PC-9 (cell line): Measurements from ENCODE around the gene GTF2F2.

Experiments used
- CTCF ChIP-seq: fragments of 200-600 bp; sonication (generic); conservative IDR thresholded peaks from 2 replicates; pipeline ENCODE4 v1.6.1; 2017; ENCODE audit warnings: mixed run types, antibody characterized with exemption, mild to moderate bottlenecking, moderate library complexity
- EZH2 ChIP-seq: fragments of 200-600 bp; sonication (generic); IDR thresholded peaks from 2 replicates; pipeline ENCODE4 v1.8.0; 2017; ENCODE audit warnings: antibody characterized with exemption, low read depth

GRCh38 chr13:45327253-45327955, 207.1 kb downstream of the GTF2F2 start:
- TF ChIP-seq CTCF = no peak
- no peak for TF ChIP-seq EZH2
